ENCODE data around the gene FBXO27. TPM values are rescaled to one million over a fixed set of nuclear protein-coding genes. Genes with fewer than 3 reads are reported as not detected.
"Not testable (repeated sequence)": the region's sequence is repeated elsewhere in the genome, so short reads cannot be mapped to it uniquely, and the experiment has no call there.

FBXO27 gene
- total RNA-seq, 4 donors from 2014 or later, result 3.0 to 9.7 (median 3.8) TPM

- Histone ChIP-seq H3K27ac (no peak overlapping the region), H3K9me3 (peaks cover 0 to 8% (median 0%) of the 10 kb centered on the region in 3 donors), H3K4me3 (no peak overlapping the region), H3K27me3 (peaks cover 53% of the 10 kb centered on the region), H3K4me1 (no peaks in the 10 kb centered on the region), H3K36me3 (no peaks in the 10 kb centered on the region)
- ATAC-seq, result no peak
- 50 to 100% methylated on average over 1 to 2 of the region's 3 CpGs for WGBS, 2 donors (ENCODE audit: low coverage in 1 of 2)
- TF ChIP-seq POLR2A (IDR thresholded peaks at IDR 0.05) (no peak), CTCF (IDR thresholded peaks at IDR 0.05) (no peak), EP300 (IDR thresholded peaks at IDR 0.05) (no peak), POLR2AphosphoS5 (IDR thresholded peaks at IDR 0.05) (no peak)
These were observed 39.1 kb downstream of the FBXO27 start for GRCh38 chr19:38993271-38993670.

DNA sequence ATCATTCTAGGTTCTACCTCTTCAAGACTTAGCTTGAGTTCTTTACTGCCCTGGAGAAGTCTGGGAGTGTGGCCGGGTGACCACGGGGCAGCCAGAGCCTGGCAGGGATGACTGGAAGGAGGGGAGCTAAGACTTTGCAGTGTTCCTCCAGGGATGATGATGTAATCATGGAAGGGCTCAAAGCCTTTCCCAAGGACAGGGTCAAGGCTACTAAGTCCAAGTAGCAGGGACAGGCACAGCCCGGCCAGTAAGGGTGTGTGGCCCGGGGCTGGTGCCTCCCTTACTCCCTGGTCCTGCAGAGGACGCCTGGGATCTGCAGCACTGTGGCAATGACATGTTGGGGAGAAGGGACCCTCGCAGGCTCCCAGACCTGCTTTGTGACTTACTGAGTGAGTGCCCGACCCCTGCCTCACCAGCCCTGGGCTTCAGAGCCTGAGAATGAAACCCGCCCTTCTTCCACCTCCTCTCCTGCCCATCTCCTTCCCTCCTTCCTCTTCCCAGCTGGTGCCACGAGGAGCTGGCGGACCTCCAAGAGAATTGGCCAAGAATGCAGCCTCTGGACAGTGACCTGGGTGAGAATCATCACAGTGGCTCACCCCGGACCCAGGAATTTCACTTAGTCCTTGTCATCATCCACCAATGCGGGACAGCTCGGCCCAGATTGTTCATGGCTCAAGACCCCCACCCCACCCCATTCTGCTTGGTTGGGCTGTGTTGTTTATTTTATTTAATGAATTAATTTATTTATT is 41.2 kb downstream of the FBXO27 start:
- Histone ChIP-seq H3K9me3 (peaks cover 0 to 8% (median 0%) of the 10 kb centered on the region in 3 donors), H3K4me1 (no peaks in the 10 kb centered on the region), H3K36me3 (no peaks in the 10 kb centered on the region), H3K27ac (no peak overlapping the region), H3K4me3 (no peak overlapping the region), H3K27me3 (peaks cover 56% of the 10 kb centered on the region)
- 62 to 70% methylated on average over 2 to 4 of the region's 13 CpGs for WGBS, 2 donors (ENCODE audit: low coverage in 1 of 2)
- no peak for ATAC-seq
- no peak for TF ChIP-seq POLR2AphosphoS5 (IDR thresholded peaks at IDR 0.05)
- no peak for TF ChIP-seq POLR2A (IDR thresholded peaks at IDR 0.05)
- no peak for TF ChIP-seq EP300 (IDR thresholded peaks at IDR 0.05)
- TF ChIP-seq CTCF (IDR thresholded peaks at IDR 0.05), result no peak

GRCh38 chr19:38989614-38990013 is 42.7 kb downstream of the FBXO27 start:
- H3K36me3 ChIP-seq, H3K4me1 ChIP-seq, H3K4me3 ChIP-seq, H3K27ac ChIP-seq, ATAC-seq: not testable (repeated sequence)
- H3K9me3 ChIP-seq, result peaks cover 0 to 15% (median 0%) of the 10 kb centered on the region in 3 donors
- peaks cover 62% of the 10 kb centered on the region for H3K27me3 ChIP-seq
- WGBS, 2 donors (ENCODE audit: low coverage in 1 of 2), result 63 to 83% methylated on average over 1 of the region's 1 CpG

DNA sequence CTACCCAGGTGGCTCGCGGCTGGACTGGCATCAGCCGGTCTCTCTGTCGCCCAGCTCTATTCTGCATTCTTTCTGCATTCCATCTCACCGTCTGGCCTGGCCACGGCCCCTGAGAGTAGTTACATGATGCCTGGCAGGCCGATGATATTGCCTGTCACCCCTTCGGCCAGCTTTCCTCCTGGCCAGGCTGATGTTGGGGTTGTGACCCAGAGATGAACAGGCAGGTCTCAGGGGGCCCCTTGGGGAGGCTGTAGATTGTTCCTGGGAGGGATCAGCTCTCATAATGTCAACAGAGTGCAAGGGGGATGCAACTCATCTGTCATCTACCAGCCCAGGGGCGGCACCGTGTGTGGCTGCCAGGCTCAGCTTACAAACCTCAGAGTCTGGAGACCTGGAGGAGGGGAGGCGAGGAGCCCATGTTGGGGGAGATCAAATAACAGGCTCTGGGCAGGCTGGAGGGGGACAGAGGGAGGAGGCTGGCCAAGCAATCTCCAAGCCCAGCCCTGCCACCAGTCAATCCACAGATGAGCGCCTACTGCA is 43.2 kb downstream of the FBXO27 start:
- WGBS, 2 donors (ENCODE audit: low coverage in 1 of 2), result 0 to 20% methylated on average over 1 to 4 of the region's 12 CpGs

DNA sequence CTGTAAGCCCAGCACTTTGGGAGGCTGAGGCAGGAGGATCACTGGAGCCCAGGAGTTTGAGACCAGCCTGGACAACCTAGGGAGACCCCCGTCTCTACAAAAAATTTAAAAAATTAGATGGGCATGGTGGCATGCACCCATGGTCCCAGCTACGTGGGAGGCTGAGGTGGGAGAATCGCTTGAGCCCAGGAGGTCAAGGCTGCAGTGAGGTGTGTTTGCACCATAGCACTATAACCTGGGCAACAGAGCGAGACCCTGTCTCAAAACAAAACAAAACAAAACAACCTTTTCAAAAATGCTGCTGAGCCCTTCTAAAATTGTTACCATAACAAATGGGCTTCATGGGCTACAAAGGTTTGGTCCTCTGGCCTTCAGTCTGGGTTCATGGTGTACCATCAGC is 43.7 kb downstream of the FBXO27 start:
- H3K4me1 ChIP-seq, H3K27ac ChIP-seq, H3K4me3 ChIP-seq, H3K36me3 ChIP-seq, ATAC-seq: not testable (repeated sequence)
- WGBS, 2 donors (ENCODE audit: low coverage in 1 of 2), result 86 to 100% methylated on average over 1 to 4 of the region's 4 CpGs
- H3K27me3 ChIP-seq, result peaks cover 53% of the 10 kb centered on the region
- peaks cover 0 to 15% (median 0%) of the 10 kb centered on the region in 3 donors for H3K9me3 ChIP-seq

More for the DNA sequence above, 43.2 kb downstream of the FBXO27 start:
- TF ChIP-seq POLR2A (IDR thresholded peaks at IDR 0.05), result no peak
- no peak for TF ChIP-seq CTCF (IDR thresholded peaks at IDR 0.05)
- no peak for TF ChIP-seq POLR2AphosphoS5 (IDR thresholded peaks at IDR 0.05)
- TF ChIP-seq EP300 (IDR thresholded peaks at IDR 0.05), result no peak
- peaks cover 0 to 15% (median 0%) of the 10 kb centered on the region in 3 donors for H3K9me3 ChIP-seq
- H3K36me3 ChIP-seq, result no peaks in the 10 kb centered on the region
- peaks cover 58% of the 10 kb centered on the region for H3K27me3 ChIP-seq
- no peak overlapping the region for H3K27ac ChIP-seq
- H3K4me1 ChIP-seq, result no peaks in the 10 kb centered on the region
- ATAC-seq, result no peak
- no peak overlapping the region for H3K4me3 ChIP-seq

DNA sequence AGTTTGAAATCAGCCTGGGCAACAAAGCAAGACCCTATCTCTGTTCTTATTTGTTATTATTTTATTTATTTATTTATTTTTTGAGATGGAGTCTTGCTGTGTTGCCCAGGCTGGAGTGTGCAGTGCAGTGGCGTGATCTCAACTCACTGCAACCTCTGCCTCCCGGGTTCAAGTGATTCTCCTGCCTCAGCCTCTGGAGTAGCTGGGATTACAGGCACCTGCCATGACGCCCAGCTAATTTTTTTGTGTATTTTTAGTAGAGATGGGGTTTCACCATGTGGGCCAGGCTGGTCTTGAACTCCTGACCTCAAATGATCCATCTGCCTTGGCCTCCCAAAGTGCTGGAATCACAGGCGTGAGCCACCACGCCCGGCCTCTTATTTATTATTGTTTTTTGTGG is 44.6 kb downstream of the FBXO27 start:
- H3K36me3 ChIP-seq, H3K4me3 ChIP-seq, H3K9me3 ChIP-seq, H3K4me1 ChIP-seq, ATAC-seq, H3K27ac ChIP-seq: not testable (repeated sequence)
- 92 to 95% methylated on average over 3 to 4 of the region's 6 CpGs for whole genome bisulfite sequencing, 2 donors (ENCODE audit: low coverage in 1 of 2)
- H3K27me3 ChIP-seq, result peaks cover 44% of the 10 kb centered on the region

All from gastroesophageal sphincter (tissue), 4 donors.